DMS79 (cell line): ENCODE measurements around the gene KIF18A.

ENCODE experiments used
- DNase-seq: peaks from one replicate; lab custom pipeline; 2025; lab: John Stamatoyannopoulos, UW

The KIF18A gene

DNA sequence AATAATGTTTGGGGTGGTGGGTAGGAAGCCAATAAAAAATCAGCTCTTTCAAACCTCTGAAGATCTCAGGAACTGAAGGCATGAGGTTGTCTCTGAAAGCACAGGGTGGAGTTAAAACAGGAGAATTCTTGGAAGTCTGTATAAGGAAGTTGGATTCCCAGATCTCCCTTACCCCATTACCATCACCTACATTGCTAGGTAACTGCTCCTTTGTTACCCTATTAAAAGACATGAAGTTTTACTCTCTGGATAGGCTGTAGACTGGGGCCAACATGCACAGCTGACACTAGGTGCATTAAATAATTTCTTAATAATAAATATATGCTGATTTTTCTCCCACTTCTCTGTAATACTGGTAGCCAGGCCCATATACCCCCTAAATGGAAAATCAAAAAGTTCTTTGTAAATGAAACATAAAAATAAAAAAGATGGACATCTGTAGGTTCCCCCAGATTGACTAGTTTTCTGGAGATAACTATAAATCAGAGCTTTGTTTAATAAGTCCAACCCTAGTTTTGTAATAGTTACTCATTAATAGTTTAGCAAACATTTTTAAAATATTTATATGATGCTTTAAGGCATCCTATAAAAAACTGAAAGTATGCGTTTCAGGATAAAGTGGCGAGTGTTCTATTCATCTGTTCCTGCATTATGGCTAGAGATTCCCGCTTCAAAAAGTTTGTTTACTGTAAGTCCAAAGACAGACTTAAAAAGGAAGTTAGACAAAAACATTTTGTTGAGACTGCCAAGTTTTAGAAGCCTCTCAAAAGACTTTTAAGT lies 63.8 kb downstream of the KIF18A start:
- DNase-seq = no peak

DNA sequence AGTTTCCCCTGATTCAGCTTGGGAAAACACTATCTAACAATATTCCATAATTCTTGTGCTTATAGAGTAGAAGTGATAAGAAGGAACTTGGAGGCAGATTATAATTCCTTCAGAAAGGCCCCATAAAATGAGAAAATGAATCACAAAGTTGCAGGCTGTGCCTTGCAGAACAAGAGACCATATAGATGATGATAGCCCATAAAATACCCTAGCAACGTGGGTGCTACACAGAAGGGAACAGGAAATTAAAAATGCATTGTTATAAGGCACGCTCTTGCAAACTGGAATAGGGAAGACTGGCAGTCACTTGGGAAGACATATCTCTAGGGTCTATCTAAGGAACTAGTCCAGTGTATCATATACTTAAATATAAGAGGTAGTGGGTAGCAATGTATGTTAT lies 67.6 kb downstream of the KIF18A start:
- DNase-seq = no peak

DNA sequence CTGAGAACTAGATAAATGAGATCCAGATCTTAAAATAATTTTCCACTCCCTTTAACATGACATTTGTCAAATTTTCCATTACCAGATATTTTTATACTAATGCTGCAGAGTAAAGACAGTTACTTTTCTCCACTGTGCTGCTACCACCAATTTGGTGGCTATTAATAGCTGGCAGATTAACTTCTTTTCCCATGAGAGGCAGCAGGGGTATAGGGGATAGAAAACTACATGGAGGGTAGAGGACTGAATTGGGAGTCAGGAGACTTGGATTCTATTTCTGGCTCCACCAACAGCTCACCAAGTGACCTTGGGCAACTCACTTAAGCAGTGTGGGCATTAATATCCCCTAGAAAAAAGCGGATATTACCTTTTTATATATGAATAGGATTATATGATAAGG lies 69.2 kb downstream of the KIF18A start:
- no peak for DNase-seq

DNA sequence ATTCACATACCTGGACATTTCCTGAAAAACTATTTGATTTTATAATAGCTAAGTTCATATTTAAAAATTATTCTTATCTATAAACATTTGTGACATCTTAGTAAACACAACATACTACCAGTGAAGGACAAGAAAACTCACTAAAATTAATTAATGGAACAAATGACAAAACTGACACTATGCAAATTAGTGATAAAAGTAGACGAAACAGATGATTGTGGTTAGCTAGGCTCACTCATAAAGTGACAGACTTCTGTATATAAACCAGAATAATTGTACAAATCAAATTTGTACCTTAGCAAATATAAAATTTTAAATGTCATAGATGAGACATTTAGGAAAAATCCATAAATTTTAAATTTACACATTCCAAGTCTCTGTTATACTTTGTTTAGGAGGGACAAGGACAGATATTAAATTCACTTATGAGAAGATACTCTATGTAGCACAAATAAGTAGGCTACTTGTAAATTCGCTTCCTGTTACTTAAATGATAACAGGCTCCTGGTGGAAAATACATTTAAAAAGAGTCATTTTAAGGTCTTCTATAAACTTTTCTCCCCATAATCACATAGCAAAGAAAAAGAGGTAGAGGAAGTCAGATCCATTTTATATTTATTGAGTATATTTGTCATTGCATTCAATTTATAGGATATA lies 81.2 kb downstream of the KIF18A start:
- DNase-seq = no peak

DNA sequence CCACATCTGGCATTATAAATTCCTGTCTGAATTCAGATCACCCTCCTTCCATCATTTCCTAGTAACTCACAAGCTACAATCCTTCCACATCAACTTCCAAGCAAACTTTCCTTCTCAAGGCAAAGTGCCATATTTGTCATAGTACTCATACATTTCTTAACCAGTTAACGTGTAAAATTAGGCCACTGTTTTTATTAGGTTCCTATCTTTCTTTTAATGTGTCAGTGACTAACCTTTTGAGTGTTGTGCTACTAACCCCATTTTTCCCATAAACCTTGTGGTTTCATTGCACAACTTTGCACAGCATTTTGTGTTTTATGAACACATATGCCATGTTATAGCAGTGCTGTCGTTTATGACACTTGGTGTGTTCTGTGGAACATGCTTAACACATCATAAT lies 90.1 kb downstream of the KIF18A start:
- DNase-seq = no peak

DNA sequence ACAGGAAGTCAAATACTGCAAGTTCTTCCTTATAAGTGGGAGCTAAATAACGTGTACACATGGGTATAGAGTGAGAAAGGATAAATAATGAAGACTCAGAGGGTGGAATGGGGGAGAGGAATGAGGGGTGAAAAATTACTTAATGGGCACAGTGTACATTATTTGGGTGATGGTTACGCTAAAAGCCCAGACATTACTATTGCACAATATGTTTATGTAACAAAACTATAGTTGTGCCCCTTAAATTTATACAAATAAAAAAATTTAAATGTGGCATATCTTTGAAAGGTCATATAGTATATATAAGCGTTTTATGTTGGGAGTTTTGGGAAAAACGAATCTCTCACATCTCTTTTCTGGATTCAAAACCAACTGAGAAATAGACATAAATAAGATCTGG lies 96.1 kb downstream of the KIF18A start:
- DNase-seq = no peak

DNA sequence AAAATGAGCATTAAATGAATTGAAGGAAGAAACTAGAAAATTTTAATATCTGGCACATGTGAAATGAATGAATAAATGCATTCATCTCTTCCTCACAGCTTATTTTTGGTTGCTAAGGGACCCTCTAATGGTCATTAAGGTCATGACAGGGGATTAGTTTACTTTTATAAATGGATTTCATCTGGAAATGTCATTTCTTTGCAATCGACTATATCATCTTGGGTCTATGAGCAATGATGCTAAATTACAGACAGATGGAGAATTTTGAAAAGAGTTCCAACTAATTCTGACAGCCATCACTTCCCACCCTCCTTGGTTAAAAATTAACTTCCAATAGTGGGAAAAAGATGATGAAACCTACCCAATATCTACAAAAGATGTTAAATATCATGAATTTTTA lies 98.0 kb downstream of the KIF18A start:
- DNase-seq = no peak

DNA sequence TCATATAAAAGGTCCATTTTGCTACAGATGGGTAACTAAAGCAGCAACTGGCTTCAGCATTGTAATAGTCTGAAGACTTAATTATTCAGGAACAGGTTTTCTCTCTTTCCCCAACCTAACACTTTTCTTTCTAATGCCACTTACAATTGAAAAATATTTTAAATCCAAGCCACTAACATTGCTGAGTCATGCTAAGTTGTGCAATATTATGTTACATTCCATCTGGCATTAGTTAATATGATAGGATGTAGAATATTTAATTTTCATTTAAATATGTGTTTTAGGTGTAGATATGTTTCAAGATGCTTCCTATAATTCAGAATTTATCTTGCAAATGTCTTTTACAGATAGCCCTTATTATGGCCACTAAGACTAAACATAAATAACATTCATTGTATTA lies 98.6 kb downstream of the KIF18A start:
- DNase-seq = no peak

DNA sequence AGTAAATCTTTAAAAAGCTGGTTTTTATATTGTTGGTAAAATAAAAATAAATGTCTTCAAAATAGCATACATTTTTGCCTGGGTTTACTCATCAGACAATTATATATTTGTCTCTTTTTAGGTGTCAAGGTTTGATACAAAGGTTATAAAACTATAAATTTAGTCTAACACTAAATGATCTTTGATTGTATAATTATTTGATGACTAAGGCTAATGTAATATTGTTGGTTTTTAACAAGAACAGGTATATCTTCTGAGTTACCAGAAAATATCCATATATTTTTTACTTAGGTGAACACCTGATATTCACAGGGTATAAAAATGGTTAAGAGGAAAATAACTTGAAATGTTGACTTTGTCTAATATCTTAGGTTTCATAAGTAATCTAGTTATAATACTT lies 104.3 kb downstream of the KIF18A start:
- no peak for DNase-seq

DNA sequence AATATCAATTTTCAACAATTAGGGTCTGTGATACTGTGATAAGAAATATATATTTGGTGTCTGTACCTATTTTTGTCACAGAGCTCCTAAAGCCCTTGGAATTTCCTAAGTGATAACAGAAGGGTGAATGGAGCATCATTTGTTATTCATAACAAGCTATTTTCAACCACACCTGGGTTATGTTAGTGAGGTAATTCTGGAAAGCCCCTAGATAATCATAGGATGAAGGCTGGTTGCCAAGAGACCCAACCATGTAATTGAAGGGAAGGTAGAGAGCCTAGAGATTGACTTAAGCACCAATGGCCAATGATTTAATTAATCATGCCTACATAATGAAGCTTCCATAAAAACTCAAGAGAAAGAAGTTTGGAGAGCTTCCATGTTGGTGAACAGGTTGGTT lies 109.4 kb downstream of the KIF18A start:
- DNase-seq = no peak

DNA sequence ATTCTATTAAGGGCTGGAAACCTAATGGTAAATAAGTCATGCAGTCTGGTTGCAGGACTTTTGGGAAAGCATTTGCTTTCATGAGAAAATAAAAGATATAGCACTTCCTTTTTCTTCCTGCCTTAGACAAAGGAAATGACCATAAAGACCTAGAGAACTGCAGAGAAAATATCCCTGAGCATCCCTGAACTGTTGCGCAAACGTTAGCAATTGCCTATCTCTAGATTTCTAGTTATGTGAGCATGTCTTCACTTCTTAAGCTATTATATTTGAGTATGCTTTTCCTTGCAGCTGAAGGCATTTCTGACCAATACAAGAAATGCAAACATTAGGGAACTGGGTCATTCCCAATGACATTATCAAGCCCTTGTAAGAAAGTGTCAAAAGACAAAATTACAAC lies 110.6 kb downstream of the KIF18A start:
- no peak for DNase-seq

DNA sequence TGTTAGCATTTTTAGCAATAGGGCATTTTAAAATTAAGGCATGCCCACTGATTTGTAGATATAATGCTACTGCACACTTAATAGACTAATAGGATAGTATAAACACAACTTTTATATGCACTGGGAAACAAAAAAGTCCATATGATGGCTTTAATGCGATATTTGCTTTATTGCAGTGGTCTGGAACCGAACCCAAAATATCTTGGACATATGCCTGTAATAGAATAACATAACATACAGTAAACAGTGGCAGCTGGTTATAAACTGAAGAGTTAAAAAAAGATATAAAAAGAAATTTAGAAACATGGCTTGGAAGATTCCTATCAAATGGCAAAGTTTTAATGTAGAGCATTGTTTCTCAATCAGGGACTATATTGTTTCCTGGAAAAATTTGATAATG lies 111.9 kb downstream of the KIF18A start:
- DNase-seq = no peak

DNA sequence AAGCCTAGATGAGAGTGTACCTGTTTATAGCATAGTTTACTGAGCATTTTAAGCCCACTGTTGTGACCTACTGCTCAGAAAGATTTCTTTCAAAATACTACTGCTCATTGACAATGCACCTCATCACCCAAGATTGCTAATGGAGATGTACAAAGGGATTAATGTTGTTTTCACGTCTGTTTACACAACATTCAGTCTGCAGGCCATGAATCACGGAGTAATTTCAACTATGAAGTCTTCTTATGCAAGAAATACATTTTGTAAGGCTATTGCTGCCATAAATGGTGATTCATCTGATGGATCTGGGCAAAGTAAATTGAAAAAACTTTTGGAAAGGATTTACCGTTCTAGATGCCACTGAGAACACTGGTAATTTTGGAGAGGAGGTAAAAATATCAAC lies 112.9 kb downstream of the KIF18A start:
- no peak for DNase-seq

DNA sequence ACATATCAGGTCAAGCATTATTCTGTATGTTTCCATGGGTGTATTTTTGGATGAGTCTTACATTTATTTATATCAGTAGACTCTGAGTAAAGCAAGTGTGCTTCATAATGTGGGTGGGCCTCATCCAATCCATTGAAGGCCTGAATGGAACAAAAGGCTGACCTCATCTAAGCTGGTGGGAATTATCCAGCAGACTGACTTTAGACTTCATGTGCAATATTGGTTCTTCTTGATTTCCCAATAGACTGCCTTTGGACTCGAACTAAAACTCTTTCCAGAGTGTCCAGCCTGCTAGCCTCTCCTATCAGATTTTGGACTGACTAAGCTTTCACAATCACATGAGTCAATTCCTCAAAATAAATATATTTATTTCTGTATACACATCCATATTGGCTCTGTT lies 116.2 kb downstream of the KIF18A start:
- DNase-seq = no peak

DNA sequence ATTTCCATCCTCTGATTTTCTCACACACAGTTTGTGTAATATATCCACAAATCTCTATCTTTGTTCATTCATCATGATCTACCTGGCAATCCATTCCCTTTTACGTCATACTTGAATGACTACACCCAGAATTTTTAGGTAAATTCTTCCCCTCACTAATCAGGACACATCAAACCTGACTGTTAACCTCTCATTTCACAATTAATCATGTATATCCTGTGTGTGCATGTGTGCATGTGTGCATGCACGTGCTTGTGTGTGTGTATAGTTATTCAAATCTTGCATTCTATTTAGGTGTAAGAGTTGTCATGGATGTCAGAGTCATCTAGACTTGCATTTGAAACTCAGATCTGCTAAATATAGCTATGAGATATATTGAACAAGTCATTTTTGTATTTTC lies 130.4 kb downstream of the KIF18A start:
- no peak for DNase-seq

DNA sequence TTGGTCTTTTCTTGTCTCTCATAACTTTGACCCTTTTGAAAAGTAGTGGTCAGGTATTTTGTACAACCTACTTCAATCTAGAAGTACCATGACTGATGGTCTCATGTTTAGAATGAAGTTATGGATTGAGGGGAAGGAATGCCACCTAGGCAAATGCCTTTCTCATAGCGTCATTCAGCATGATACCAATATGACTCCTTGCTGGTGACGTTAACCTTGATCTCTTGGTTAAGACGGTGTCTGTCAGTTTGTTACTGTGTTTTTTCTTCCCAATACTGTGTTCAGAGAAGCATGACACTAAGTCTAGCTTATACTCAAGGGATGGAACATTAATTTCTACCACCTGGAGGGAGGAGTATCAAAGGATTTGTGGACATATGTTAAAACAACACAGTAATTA lies 130.9 kb downstream of the KIF18A start:
- DNase-seq = no peak

DNA sequence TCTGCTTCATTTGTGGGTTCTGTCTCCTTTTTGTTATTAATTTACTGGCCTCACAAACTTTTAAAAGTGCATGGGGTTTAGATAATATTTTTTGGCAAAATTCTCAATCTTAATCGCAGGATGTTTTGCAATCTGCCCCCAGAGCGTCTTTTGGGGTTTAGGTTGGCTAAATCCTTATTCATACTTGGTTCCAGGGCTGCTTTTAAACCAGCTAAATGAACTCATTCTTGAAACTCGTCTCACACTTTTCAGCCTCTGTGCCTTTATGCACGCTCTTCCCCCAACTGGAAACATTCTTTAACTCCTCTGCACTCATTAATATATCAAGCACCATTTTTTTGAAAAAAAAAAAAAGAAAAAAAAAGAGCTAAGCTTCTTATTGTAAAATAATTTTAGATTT lies 131.7 kb downstream of the KIF18A start:
- DNase-seq = no peak

DNA sequence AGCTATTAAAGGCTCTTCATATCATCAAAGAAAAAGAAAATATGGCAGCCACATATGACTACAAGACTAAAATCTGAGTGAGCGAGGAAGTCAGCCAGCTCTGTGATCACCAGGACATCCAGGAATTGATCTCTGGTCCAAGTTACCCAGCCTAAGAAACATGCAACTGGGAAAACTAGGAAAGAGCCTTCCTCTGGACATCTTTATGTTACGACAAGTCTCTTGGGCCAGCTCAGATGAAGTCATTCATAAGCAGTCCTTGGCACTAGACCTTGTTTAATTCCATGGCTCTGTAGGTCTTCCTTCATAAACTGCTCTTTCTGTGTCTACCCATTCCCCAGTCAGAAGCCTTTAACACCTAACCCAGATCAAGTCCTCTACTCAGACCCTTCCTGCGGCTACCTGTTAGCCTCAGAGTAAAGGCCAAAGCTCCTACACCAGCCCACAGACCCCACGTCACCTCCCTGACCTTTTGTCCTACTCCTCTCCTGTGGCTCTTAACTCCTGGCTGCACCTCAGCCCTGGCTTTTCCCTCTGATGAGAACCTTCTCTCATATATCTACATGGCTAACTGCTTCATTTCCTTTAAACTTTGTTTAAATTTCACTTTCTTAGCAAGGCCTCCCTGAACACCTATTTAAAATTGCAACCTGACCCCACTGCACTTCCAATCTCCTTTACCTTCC lies 134.0 kb downstream of the KIF18A start:
- DNase-seq = no peak

DNA sequence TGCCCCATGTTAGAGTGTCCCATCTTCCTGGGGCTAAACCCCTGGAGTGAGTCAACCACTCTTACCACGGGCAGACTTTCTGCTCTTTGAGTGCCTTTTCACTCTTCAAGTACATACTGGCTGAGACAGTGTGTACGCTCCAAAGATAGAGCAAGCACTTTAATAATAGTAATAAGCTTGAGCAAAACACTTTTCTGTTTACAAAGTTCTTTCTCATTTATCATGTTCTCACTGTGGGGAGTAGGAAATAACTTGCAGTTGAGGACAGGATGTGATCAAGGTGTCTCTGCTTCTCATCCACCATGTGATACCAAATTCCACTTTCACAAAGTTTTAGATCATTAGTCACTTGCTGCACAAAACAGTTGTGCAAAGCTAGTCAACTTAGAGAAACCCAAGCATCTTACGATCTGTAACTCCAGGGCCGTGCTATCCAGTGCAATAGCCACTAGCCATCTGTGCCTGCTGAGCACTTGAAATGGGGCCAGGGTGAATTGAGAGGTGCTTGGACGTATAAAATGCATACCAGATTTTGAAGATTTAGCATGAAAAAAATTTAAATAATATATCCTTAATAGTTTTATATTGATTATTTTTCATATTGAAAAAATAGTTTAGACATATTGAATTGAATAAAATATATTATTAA lies 135.3 kb downstream of the KIF18A start:
- no peak for DNase-seq

DNA sequence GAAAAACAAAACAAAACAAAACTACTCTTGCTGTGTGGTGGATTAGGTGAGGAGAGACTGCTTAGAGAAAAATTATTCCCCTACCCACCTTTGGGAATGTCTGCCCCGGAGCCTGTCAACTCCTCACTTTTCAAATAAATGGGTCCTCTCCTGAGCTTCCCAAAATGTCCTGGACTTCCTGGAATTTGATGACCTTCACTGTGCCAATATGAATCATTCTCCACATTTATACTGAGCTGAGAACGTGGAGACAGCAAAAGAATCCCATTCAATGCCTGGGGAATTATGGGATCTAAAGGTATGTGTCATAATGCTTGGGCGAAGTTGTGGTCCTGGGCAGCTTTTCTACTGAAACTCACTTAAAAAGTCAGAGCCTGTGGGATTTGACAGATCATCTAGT lies 136.8 kb downstream of the KIF18A start:
- DNase-seq = no peak
